Small intestine (tissue), 7 donors: ENCODE measurements around the gene AOPEP. TPM values are rescaled to one million over a fixed set of nuclear protein-coding genes. Genes with fewer than 3 reads are reported as not detected.
A peak's percentile ranks its signal among the peaks of the same experiment; 100 is the strongest.

ENCODE experiments used
- DNase-seq, 2 donors: peaks; one replicate each; pipeline versions ENCODE4 v3.0.0 to v3.0.0-alpha.2; 2013
- FAIRE-seq: peaks from 2 replicates; lab custom pipeline; 2012; peaks lifted over from hg19 to GRCh38; lab: Jason Lieb, UNC
- H3K27ac ChIP-seq, 3 donors: one replicate each; pipeline ENCODE4 v1.5.1; 2013; ENCODE audit warnings: low read length in 2 of 3, mild to moderate bottlenecking in 2 of 3, control low read depth in 1 of 3, inconsistent platforms in 1 of 3, low read depth in 1 of 3, moderate library complexity in 1 of 3
- H3K27me3 ChIP-seq, 3 donors: one replicate each; pipeline ENCODE4 v1.6.1; 2013; ENCODE audit warnings: low read length in 3 of 3, inconsistent platforms in 1 of 3; ENCODE audit not compliant: control insufficient read depth in 3 of 3, insufficient read depth in 3 of 3
- H3K36me3 ChIP-seq, 3 donors: one replicate each; pipeline ENCODE4 v1.6.1; 2013; ENCODE audit warnings: low read length in 3 of 3, inconsistent platforms in 1 of 3, low read depth in 1 of 3, mild to moderate bottlenecking in 1 of 3, moderate library complexity in 1 of 3; ENCODE audit not compliant: control insufficient read depth in 3 of 3, insufficient read depth in 2 of 3
- H3K4me1 ChIP-seq, 3 donors: one replicate each; pipeline ENCODE4 v1.6.1; 2013; ENCODE audit warnings: low read length in 2 of 3, inconsistent platforms in 1 of 3, low read depth in 1 of 3, mild to moderate bottlenecking in 1 of 3, moderate library complexity in 1 of 3; ENCODE audit not compliant: control insufficient read depth in 3 of 3, insufficient read depth in 2 of 3
- H3K4me3 ChIP-seq, 3 donors: one replicate each; pipeline ENCODE4 v1.5.1; 2013; ENCODE audit warnings: low read length in 3 of 3, control low read depth in 1 of 3, inconsistent platforms in 1 of 3, low read depth in 1 of 3, mild to moderate bottlenecking in 1 of 3, moderate library complexity in 1 of 3
- H3K9me3 ChIP-seq, 2 donors: one replicate each; pipeline ENCODE4 v1.6.1; 2013; ENCODE audit warnings: low read depth in 1 of 2, low read length in 1 of 2; ENCODE audit not compliant: control insufficient read depth in 2 of 2, insufficient read depth in 1 of 2
- whole genome bisulfite sequencing, 3 donors: extraction: QIAGEN DNeasy Blood & Tissue Kit; methylation state at CpG; one replicate each; pipeline ENCODE4 v1.1.7; 2013; 5-methylcytosine and 5-hydroxymethylcytosine counted together
- polyA plus RNA-seq, 4 donors: library from polyadenylated mRNA; stranded (reverse) in 3 of 4; unstranded in 1 of 4; fragments of 200-250 nt in 3 of 4; fragments of 120-200 nt in 1 of 4; gene quantifications; one replicate each; pipeline versions ENCODE4 v1.2.1 to v1.2.3, GENCODE V29; 2013
- donor health status: healthy with polysubstance abuse.
- donor health status: control.
- donor health status: control.
- donor health status: Bipolar disorder and iron deficiency.
- donor health status: healthy.

AOPEP gene
- polyA plus RNA-seq, 4 donors, result 26.3 to 34.7 (median 28.4) TPM

DNA sequence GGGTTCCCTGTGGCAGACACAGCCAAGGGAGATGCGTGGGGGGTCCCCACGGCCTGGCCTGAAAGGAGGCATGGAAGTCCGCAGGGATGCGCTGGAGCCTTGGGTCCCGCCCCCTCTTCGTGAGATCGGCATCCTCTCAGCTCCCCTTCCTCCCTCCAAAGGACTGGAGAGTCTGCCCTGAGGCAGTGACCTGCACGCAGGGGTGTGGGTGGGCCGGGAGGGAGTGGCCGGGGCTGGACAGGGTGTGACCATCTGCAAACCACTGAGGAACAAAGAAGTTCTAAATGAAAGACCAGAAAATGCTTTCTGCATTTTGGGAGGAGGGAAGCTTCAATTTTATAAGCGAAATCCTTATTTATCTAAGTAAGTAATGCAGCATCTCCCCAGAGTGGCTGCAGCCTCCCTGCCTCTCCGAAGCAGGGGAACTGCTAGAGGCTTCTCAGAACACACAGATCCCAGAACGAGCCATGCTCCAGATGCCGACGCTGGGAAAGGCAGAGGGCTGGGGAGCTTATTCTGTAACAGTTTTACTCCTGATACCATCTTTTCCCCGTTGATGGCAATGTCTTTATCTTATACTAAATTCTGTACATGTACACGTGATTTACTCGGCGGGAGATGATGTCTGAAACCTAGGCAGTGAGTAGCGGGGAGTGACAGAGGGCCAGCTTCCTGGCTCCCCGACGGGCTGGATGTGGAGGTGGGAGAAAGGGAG lies 369.3 kb downstream of the AOPEP start:
- no peaks in the 10 kb centered on the region for H3K9me3 ChIP-seq
- 85 to 89% (median 86%) methylated on average over 22 of the region's 22 CpGs for whole genome bisulfite sequencing, 3 donors
- no peak for DNase-seq
- H3K4me1 ChIP-seq, result peaks cover 0 to 35% (median 2%) of the 10 kb centered on the region in 3 donors
- peak overlapping the region in 1 of 3 donors; percentile 55 for H3K27ac ChIP-seq
- H3K27me3 ChIP-seq, result no peaks in the 10 kb centered on the region
- FAIRE-seq, result no peak
- peaks cover 0 to 70% (median under 1%) of the 10 kb centered on the region in 3 donors for H3K36me3 ChIP-seq
- H3K4me3 ChIP-seq, result no peak overlapping the region

GRCh38 chr9:95096381-95096780 lies 369.9 kb downstream of the AOPEP start:
- FAIRE-seq (no peak), DNase-seq (no peak)
- H3K9me3 ChIP-seq, result no peaks in the 10 kb centered on the region
- H3K27me3 ChIP-seq, result no peaks in the 10 kb centered on the region
- peaks cover 0 to 76% (median 3%) of the 10 kb centered on the region in 3 donors for H3K36me3 ChIP-seq
- no peak overlapping the region for H3K4me3 ChIP-seq
- H3K4me1 ChIP-seq, result peaks cover 0 to 29% (median 2%) of the 10 kb centered on the region in 3 donors
- 93 to 95% (median 94%) methylated on average over 12 of the region's 12 CpGs for WGBS, 3 donors
- no peak overlapping the region for H3K27ac ChIP-seq

- no peak overlapping the region for H3K27ac ChIP-seq
- no peaks in the 10 kb centered on the region for H3K27me3 ChIP-seq
- H3K9me3 ChIP-seq, result no peaks in the 10 kb centered on the region
- peaks cover 0 to 80% (median 3%) of the 10 kb centered on the region in 3 donors for H3K36me3 ChIP-seq
- peaks cover 0 to 25% (median 2%) of the 10 kb centered on the region in 3 donors for H3K4me1 ChIP-seq
- FAIRE-seq (no peak), DNase-seq (no peak)
- H3K4me3 ChIP-seq, result no peak overlapping the region
- WGBS, 3 donors, result 74 to 77% (median 75%) methylated on average over 6 of the region's 6 CpGs
Measured at GRCh38 chr9:95096807-95097206, 370.3 kb downstream of the AOPEP start.

DNA sequence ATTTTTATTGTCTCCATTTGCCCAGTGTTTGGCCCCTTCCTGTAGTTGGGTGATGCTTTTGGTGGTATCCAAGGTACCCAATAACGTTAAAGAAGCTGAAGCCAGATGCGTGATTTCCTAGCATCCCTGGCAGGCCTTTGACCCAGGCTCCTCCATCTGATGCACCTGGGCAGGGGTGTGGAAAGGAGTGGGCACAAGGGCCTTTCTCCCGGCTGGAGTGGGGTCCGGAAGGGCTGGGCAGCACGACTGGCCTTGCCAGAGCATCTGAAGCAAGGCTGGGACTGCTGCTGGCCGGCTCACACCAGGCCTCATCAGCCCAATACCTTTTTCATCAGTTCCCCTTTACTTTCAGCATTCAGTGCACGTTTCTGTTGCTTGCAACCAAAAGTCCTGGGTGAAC lies 370.8 kb downstream of the AOPEP start:
- WGBS, 3 donors, result 84 to 93% (median 86%) methylated on average over 7 of the region's 7 CpGs
- H3K27me3 ChIP-seq, result no peaks in the 10 kb centered on the region
- H3K4me3 ChIP-seq, result no peak overlapping the region
- H3K9me3 ChIP-seq, result no peaks in the 10 kb centered on the region
- H3K4me1 ChIP-seq, result peaks cover 0 to 20% (median 2%) of the 10 kb centered on the region in 3 donors
- DNase-seq (no peak), FAIRE-seq (no peak)
- H3K36me3 ChIP-seq, result peaks cover 0 to 83% (median 3%) of the 10 kb centered on the region in 3 donors
- no peak overlapping the region for H3K27ac ChIP-seq

GRCh38 chr9:95098391-95098921 lies 372.0 kb downstream of the AOPEP start:
- DNase-seq, result no peak

GRCh38 chr9:95099321-95100070 lies 373.0 kb downstream of the AOPEP start:
- no peak overlapping the region for H3K4me3 ChIP-seq
- no peaks in the 10 kb centered on the region for H3K27me3 ChIP-seq
- H3K27ac ChIP-seq, result no peak overlapping the region
- peaks cover 0 to 5% (median 0%) of the 10 kb centered on the region in 3 donors for H3K4me1 ChIP-seq
- WGBS, 3 donors, result 92 to 95% (median 95%) methylated on average over 23 to 24 of the region's 24 CpGs
- no peaks in the 10 kb centered on the region for H3K9me3 ChIP-seq
- DNase-seq (no peak), FAIRE-seq (no peak)
- peaks cover 0 to 90% (median 3%) of the 10 kb centered on the region in 3 donors for H3K36me3 ChIP-seq

More at GRCh38 chr9:95098391-95098921, 372.0 kb downstream of the AOPEP start:
- Histone ChIP-seq H3K4me3 (no peak overlapping the region), H3K36me3 (peaks cover 0 to 90% (median 3%) of the 10 kb centered on the region in 3 donors), H3K4me1 (peaks cover 0 to 11% (median 0%) of the 10 kb centered on the region in 3 donors), H3K9me3 (no peaks in the 10 kb centered on the region), H3K27ac (peak overlapping the region in 1 of 3 donors; percentile 52), H3K27me3 (no peaks in the 10 kb centered on the region)
- WGBS, 3 donors, result 77 to 92% (median 91%) methylated on average over 12 of the region's 12 CpGs
- no peak for FAIRE-seq

GRCh38 chr9:95100071-95100627 lies 373.6 kb downstream of the AOPEP start:
- Histone ChIP-seq H3K36me3 (peaks cover 0 to 93% (median 6%) of the 10 kb centered on the region in 3 donors), H3K27ac (no peak overlapping the region), H3K4me3 (no peak overlapping the region), H3K27me3 (no peaks in the 10 kb centered on the region), H3K4me1 (peaks cover 0 to 5% (median 0%) of the 10 kb centered on the region in 3 donors), H3K9me3 (no peaks in the 10 kb centered on the region)
- DNase-seq (no peak), FAIRE-seq (no peak)
- WGBS, 3 donors, result 86 to 91% (median 90%) methylated on average over 4 of the region's 4 CpGs

DNA sequence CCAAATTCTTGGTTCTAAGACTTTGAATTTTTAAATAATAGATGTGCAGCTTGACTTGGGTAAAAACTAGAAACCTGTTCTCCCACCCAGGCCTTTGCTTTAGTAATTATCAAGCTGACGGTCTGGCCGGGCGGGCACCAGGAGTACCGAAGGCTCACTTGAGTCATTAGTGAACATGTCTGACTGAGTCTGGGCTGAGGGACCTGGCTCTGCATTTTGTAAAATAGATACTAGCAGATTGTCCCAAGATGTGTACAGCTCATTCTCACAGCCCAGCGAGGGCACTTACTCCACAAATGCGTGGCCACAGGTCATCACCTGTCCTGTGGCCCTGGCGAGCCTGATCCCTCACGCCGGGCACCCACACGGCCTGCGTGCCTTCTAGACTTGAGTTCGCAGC lies 374.8 kb downstream of the AOPEP start:
- no peak for DNase-seq
- no peak overlapping the region for H3K27ac ChIP-seq
- 95 to 97% (median 96%) methylated on average over 12 of the region's 12 CpGs for WGBS, 3 donors

More for the DNA sequence above, 374.8 kb downstream of the AOPEP start:
- FAIRE-seq, result no peak
- H3K36me3 ChIP-seq, result peaks cover 0 to 88% (median 6%) of the 10 kb centered on the region in 3 donors
- no peaks in the 10 kb centered on the region for H3K27me3 ChIP-seq
- no peak overlapping the region for H3K4me3 ChIP-seq
- H3K9me3 ChIP-seq, result no peaks in the 10 kb centered on the region
- H3K4me1 ChIP-seq, result peaks cover 0 to 5% (median 0%) of the 10 kb centered on the region in 3 donors
